Right lobe of liver (tissue), 6 donors: ENCODE measurements around the gene SLC6A11. TPM values are rescaled to one million over a fixed set of nuclear protein-coding genes. Genes with fewer than 3 reads are reported as not detected.

Source experiments
- ATAC-seq, 4 donors: fragments of 200-7000 bp; cut with Tn5 transposase; one replicate each; pipeline ENCODE4 v1.9.1; 2020; ENCODE audit warnings: mild to moderate bottlenecking in 4 of 4, moderate library complexity in 4 of 4
- DNase-seq, 3 donors: peaks; one replicate each; pipeline ENCODE4 v3.0.0-alpha.2; 2020
- H3K27ac ChIP-seq, 3 donors: fragments of 200-600 bp; one replicate each; pipeline ENCODE4 v1.8.0; 2022
- H3K27me3 ChIP-seq, 2 donors: fragments of 200-600 bp; one replicate each; pipeline ENCODE4 v1.8.0; 2022
- H3K36me3 ChIP-seq, 4 donors: fragments of 200-600 bp; sonication (generic) in 1 of 4; one replicate each; pipeline versions ENCODE4 v1.5.1 to v1.8.0; 2017 to 2022; ENCODE audit warnings: control low read depth in 1 of 4
- H3K4me1 ChIP-seq, 4 donors: fragments of 200-600 bp; sonication (generic) in 1 of 4; one replicate each; pipeline versions ENCODE4 v1.5.1 to v1.8.0; 2017 to 2022; ENCODE audit warnings: control low read depth in 1 of 4
- H3K4me3 ChIP-seq, 3 donors: fragments of 200-600 bp; one replicate each; pipeline ENCODE4 v1.8.0; 2022
- H3K9me3 ChIP-seq, 4 donors: fragments of 200-600 bp; sonication (generic) in 1 of 4; one replicate each; pipeline versions ENCODE4 v1.5.1 to v1.8.0; 2017 to 2022; ENCODE audit warnings: control low read depth in 1 of 4
- POLR2A ChIP-seq: fragments of 450-650 bp; IDR thresholded peaks from one replicate; pipeline ENCODE4 v1.6.1; 2017; ENCODE audit warnings: antibody characterized with exemption, mild to moderate bottlenecking
- WGBS: methylation state at CpG from one replicate; pipeline ENCODE4 v1.1.6; 2018; ENCODE audit warnings: low coverage, low lambda C conversion rate; ENCODE audit not compliant: insufficient coverage; ENCODE audit errors: missing lambda C conversion rate; 5-methylcytosine and 5-hydroxymethylcytosine counted together
- intact Hi-C, 2 donors: fragments of 100-400 bp; cut with DNase I; formaldehyde crosslinking; loops; one replicate each; pipeline versions ENCODE4 v1.11.2 to v1.14.1; 2022
- total RNA-seq, 6 experiments: library from RNA; depleted of rRNA in 2 of 6; stranded (reverse); fragments of >200 nt in 2 of 6; fragmentation: NEBNext Ultra II Directional in 3 of 6; extraction: Animal tissue kit (Norgen Biotek cat#: 25700) in 3 of 6; gene quantifications; one replicate each; pipeline versions ENCODE4 v1.1.0 to v1.2.4, GENCODE V29; 2016 to 2023
- TF ChIP-seq, protein P1 (sequence below), 4 donors: fragments of 200-600 bp in 3 of 4; fragments of 450-650 bp in 1 of 4; IDR thresholded peaks; one replicate each; pipeline versions ENCODE4 v1.5.1 to v1.8.0; 2016 to 2022; ENCODE audit warnings: antibody characterized with exemption in 4 of 4, mild to moderate bottlenecking in 2 of 4
- donor health status: DM: no; HTN: yes; CAD: no.
- donor health status: DM: no; HTN: no; CAD: no.
- donor health status: DM: no; HTN: no; CAD: no.
- donor health status: DM: no; HTN: yes; CAD: no.
- donor health status: DM: no; HTN: yes; CAD: no.

Gene SLC6A11
- total RNA-seq, 6 experiments from 2014 or later: 0.06 to 0.42 (median 0.12) TPM; not detected in 1

DNA sequence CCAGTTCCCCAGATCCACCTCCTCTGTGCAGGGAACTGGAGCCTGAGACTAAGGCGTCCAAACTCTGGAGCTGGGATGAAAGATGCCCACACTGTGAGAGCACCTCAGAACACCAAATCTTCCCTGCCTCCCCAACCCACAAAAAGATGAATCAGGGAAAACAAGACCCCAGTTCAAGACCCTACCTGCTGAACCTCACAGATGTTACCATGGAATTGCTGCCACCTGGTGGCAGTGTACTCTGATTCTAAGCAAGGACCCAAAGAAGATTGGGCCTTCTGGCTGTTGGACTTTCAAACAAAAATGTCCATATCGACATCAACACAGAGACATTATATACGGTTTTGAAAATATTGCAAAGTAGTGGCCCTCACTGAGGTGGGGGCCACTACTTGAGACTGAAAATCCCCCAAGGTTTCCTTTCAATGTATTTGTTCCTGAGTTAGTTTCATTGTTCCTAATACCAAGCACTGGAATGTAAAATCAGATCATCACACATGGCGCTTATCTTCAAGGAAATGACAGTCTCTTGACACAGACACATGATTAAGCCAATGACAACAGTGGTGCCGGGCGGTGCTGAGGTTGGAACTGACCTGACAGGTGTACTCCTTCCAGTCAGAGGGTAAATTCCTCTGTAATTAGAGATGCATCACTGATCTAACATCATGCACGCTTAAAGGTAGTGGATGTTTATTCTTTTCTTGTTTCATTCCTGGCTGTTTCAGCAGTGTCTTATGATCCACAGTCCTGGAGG is 67.6 kb downstream of the SLC6A11 start:
- peak in 2 of 4 donors; percentile 36 to 47 for ATAC-seq

DNA sequence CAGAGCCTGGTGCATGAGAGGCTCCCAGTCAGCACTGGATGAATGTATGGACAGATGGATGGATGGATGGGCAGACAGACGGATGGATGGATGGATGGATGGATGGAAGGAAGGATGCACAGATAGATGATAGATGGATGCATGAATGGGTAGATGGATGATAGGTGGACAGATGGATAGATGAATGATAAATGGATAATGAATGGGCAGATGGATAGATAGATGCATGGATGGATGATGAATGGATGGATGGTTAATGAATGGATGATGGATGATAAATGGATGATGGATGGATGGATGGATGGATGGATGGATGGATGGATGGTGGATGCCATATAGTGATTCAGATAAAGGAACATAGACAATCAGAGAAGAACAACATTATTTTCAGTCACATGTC is 71.0 kb downstream of the SLC6A11 start:
- intact Hi-C loops: no loop called here
- no peaks in the 10 kb centered on the region for H3K27me3 ChIP-seq
- H3K36me3 ChIP-seq: no peaks in the 10 kb centered on the region
- no peak for ATAC-seq
- H3K4me1 ChIP-seq: no peaks in the 10 kb centered on the region
- no peak overlapping the region for H3K4me3 ChIP-seq
- peaks cover 0 to 3% (median 0%) of the 10 kb centered on the region in 4 donors for H3K9me3 ChIP-seq
- WGBS: 50% methylated on average over 1 of the region's 1 CpG
- no peak overlapping the region for H3K27ac ChIP-seq
- TF ChIP-seq, protein P1, sequence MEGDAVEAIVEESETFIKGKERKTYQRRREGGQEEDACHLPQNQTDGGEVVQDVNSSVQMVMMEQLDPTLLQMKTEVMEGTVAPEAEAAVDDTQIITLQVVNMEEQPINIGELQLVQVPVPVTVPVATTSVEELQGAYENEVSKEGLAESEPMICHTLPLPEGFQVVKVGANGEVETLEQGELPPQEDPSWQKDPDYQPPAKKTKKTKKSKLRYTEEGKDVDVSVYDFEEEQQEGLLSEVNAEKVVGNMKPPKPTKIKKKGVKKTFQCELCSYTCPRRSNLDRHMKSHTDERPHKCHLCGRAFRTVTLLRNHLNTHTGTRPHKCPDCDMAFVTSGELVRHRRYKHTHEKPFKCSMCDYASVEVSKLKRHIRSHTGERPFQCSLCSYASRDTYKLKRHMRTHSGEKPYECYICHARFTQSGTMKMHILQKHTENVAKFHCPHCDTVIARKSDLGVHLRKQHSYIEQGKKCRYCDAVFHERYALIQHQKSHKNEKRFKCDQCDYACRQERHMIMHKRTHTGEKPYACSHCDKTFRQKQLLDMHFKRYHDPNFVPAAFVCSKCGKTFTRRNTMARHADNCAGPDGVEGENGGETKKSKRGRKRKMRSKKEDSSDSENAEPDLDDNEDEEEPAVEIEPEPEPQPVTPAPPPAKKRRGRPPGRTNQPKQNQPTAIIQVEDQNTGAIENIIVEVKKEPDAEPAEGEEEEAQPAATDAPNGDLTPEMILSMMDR (IDR thresholded peaks at IDR 0.05): no peak
- TF ChIP-seq POLR2A: no peak
- no peak for DNase-seq

More for the DNA sequence above, 67.6 kb downstream of the SLC6A11 start:
- 42% methylated on average over 7 of the region's 7 CpGs for WGBS
- Histone ChIP-seq H3K36me3 (no peaks in the 10 kb centered on the region), H3K27me3 (no peaks in the 10 kb centered on the region), H3K9me3 (no peaks in the 10 kb centered on the region), H3K4me3 (no peak overlapping the region), H3K27ac (no peak overlapping the region), H3K4me1 (no peaks in the 10 kb centered on the region)
- peak in 1 of 3 donors; percentile 47 for DNase-seq
- intact Hi-C loops: loop anchor here in 1 of 2 donors (5.0 kb wide), 1 partner anchor 126 kb away; no protein-coding TSS in a partner anchor
- no peak for TF ChIP-seq POLR2A
- TF ChIP-seq, protein P1 (IDR thresholded peaks at IDR 0.05): peak; percentile 48 to 60 (median 51)

DNA sequence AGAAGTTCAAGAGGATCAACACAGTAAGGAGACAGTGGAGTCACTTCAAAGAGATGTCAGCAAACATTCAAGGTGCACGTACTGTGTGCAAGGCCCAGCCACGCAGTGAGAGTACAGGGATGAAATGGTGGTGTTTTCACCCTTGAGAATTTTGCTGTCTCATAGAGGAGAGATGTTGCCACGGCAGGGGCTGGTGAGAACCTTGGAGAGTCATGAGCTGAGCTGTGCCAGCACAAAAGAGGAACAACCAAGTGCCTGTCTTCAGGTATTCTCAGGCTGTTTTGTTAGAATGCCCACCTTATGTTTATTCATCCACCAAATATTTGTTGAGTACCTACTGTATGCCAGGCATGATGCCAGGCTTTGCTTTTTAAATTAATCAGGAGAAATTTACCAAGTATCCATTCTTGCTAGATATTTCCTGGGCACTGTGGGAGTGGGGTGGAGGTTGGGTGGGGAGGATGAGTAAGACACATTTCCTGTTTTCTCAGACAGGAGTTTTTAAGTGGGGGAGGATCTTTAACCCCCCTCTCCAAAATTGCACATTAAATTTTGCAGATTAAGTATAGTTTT is 72.6 kb downstream of the SLC6A11 start:
- H3K36me3 ChIP-seq: no peaks in the 10 kb centered on the region
- DNase-seq (no peak), ATAC-seq (no peak)
- intact Hi-C loops: no loop called here
- H3K4me1 ChIP-seq: no peaks in the 10 kb centered on the region
- TF ChIP-seq, protein P1 (IDR thresholded peaks at IDR 0.05): no peak
- TF ChIP-seq POLR2A: no peak
- H3K27me3 ChIP-seq: no peaks in the 10 kb centered on the region
- 15% methylated on average over 2 of the region's 3 CpGs for WGBS
- H3K9me3 ChIP-seq: peaks cover 0 to 3% (median 0%) of the 10 kb centered on the region in 4 donors
- no peak overlapping the region for H3K27ac ChIP-seq
- H3K4me3 ChIP-seq: no peak overlapping the region

DNA sequence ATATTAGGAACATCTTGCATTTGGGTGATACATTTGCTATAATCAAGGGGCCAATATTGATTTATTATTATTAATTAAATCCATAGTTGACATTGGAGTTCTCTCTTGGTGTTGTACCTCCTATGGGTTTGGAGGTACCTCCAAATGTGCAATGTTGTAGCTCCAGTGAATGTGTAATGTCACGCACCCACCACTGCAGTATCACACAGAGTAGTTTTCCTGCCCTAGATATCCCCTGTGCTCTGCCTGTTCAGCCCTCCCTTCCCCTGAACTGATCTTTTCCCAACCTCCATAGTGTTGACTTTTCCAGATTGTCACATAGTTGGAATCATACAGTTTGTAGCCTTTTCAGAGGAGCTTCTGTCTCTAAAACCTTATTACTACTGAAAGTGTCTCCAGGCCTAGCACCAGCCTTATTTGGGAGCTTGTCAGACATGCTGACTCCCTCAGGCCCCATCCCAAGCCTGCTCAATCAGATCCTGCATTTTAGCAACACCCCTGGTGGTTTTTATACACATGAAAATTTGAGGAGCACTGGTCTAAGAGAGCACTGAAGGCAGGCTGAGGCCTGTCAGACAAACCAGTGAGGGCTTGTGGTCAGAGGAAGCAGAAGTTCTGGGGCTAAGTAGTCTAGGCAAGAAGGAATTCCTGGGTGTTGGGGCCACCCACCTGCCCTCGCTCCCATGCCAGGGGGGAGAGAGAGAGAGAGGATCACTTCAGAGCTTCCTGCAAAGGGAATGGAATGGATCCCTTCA is 73.4 kb downstream of the SLC6A11 start:
- H3K27ac ChIP-seq: no peak overlapping the region
- 100% methylated on average over 1 of the region's 2 CpGs for WGBS
- TF ChIP-seq POLR2A: no peak
- TF ChIP-seq, protein P1 (IDR thresholded peaks at IDR 0.05): no peak
- intact Hi-C loops: no loop called here
- DNase-seq: no peak
- H3K4me1 ChIP-seq: no peaks in the 10 kb centered on the region
- no peak for ATAC-seq
- H3K27me3 ChIP-seq: no peaks in the 10 kb centered on the region
- peaks cover 0 to 3% (median 0%) of the 10 kb centered on the region in 4 donors for H3K9me3 ChIP-seq
- no peaks in the 10 kb centered on the region for H3K36me3 ChIP-seq
- no peak overlapping the region for H3K4me3 ChIP-seq
